IPS-11a (cell line): ENCODE data around the gene GMIP.
"Not testable (repeated sequence)": the region's sequence is repeated elsewhere in the genome, so short reads cannot be mapped to it uniquely, and the experiment has no call there.

ENCODE experiments used
- H3K4me3 ChIP-seq: one replicate; pipeline ENCODE4 v1.5.1; 2013; ENCODE audit warnings: low read depth, low read length, control low read depth

GMIP gene, protein sequence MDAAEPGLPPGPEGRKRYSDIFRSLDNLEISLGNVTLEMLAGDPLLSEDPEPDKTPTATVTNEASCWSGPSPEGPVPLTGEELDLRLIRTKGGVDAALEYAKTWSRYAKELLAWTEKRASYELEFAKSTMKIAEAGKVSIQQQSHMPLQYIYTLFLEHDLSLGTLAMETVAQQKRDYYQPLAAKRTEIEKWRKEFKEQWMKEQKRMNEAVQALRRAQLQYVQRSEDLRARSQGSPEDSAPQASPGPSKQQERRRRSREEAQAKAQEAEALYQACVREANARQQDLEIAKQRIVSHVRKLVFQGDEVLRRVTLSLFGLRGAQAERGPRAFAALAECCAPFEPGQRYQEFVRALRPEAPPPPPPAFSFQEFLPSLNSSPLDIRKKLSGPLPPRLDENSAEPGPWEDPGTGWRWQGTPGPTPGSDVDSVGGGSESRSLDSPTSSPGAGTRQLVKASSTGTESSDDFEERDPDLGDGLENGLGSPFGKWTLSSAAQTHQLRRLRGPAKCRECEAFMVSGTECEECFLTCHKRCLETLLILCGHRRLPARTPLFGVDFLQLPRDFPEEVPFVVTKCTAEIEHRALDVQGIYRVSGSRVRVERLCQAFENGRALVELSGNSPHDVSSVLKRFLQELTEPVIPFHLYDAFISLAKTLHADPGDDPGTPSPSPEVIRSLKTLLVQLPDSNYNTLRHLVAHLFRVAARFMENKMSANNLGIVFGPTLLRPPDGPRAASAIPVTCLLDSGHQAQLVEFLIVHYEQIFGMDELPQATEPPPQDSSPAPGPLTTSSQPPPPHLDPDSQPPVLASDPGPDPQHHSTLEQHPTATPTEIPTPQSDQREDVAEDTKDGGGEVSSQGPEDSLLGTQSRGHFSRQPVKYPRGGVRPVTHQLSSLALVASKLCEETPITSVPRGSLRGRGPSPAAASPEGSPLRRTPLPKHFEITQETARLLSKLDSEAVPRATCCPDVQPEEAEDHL

DNA sequence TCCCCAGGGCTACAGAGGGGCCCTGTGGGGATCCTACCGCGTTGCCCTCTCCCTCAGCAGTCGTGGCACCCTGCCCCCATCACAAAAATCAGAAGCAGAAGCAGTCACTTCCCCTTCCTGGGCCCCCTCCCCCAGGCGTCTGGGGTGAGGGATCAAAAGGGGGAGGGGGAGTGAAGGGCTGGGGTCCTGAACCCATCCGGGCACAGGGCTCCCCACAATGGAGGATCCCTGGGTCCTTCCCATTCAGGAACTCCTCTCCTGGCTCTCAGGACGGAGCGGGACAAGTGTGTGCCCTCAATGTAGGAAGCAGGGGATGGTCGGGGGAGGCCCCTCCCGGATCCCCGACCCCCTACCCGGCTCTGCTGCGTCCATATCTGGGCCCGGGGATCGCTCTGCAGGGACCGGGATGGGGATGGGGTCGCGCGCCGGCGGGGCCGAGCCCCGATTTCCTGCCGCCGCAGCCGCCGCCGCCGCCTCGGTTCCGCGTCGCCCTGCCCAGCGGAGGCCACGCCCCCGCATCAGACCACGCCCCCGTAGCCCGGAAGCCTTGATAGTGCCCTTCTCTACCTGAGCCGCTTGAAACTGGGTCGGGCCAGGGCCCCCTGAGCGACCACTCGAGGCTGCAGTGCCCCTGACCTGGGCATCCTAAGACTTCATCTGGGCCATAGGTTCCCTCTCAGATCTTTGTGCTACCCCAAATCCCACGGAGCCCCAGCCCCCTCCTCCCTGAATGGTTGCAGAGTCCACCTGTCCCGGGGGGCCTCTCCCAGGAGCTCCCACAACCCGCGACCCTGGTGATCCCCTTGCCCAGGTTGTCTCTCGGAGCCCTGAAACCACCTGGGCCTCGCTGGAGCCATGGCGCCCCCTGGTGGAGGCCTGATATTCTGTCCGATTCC is at the start of gene GMIP:
Gene GMIP (minus strand): TSS at position 500 of the 896 bp plus-strand sequence. CDS start 128 bp downstream, at position 372.
- peak within 1 kb of the TSS; percentile 73 for H3K4me3 ChIP-seq

- H3K4me3 ChIP-seq = no peak overlapping the region
Observed at GRCh38 chr19:19691683-19692082, 48.2 kb upstream of the GMIP start.

DNA sequence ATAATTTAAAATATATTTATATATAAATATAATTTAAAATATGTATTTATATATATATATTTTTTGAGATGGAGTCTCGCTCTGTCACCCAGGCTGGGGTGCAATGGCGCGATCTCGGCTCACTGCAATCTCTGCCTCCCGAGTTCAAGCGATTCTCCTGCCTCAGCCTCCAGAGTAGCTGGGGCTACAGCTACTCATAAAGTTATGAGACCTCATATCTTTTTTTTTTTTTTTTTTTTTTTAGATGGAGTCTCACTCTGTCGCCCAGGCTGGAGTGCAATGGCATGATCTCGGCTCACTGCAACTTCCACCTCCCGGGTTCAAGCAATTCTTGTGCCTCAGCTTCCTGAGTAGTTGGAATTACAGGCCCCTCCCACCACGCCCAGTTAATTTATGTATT is 45.6 kb upstream of the GMIP start:
- not testable (repeated sequence) for H3K4me3 ChIP-seq

GRCh38 chr19:19687090-19687489 is 43.6 kb upstream of the GMIP start:
- H3K4me3 ChIP-seq = no peak overlapping the region

DNA sequence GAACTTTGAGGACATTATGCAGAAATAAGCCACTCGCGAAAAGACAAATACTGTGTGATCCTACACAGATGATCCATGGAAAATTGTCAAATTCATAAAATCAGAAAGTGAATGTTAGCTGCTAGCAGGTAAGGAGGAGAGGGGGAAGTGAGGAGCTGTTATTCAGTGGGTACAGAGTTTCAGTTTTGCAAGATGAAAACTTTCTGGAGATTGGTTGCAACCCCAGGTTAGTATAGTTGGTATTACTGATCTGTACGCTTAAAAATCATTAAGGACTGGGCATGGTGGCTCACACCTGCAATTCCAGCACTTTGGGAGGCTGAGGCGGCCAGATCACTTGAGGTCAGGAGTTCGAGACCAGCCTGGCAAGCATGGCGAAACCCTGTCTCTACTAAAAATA is 43.1 kb upstream of the GMIP start:
- no peak overlapping the region for H3K4me3 ChIP-seq

GRCh38 chr19:19686119-19686518 is 42.7 kb upstream of the GMIP start:
- not testable (repeated sequence) for H3K4me3 ChIP-seq

- no peak overlapping the region for H3K4me3 ChIP-seq
Observed at GRCh38 chr19:19679176-19680073, 36.0 kb upstream of the GMIP start.

- no peak overlapping the region for H3K4me3 ChIP-seq
Observed at GRCh38 chr19:19677579-19677978, 34.1 kb upstream of the GMIP start.

GRCh38 chr19:19674315-19674714 is 30.9 kb upstream of the GMIP start:
- no peak overlapping the region for H3K4me3 ChIP-seq

GRCh38 chr19:19672816-19673215 is 29.4 kb upstream of the GMIP start:
- H3K4me3 ChIP-seq = no peak overlapping the region

- H3K4me3 ChIP-seq = peak overlapping the region; percentile 76
Observed at GRCh38 chr19:19670070-19670551, 26.7 kb upstream of the GMIP start.

- peak within 1 kb of the TSS; percentile 76 for H3K4me3 ChIP-seq
Observed at GRCh38 chr19:19668230-19669012, 25.0 kb upstream of the GMIP start, which contains the start of gene ZNF101. ZNF101 (plus strand) TSS chr19:19668839; CDS start chr19:19668964, 125 bp downstream.

- H3K4me3 ChIP-seq = not testable (repeated sequence)
Observed at GRCh38 chr19:19665420-19665948, 22.0 kb upstream of the GMIP start.

GRCh38 chr19:19663256-19664120 is 20.0 kb upstream of the GMIP start, which contains the start of gene ATP13A1:
ATP13A1 (minus strand) TSS chr19:19663676; CDS start chr19:19663666, 10 bp downstream.
- H3K4me3 ChIP-seq = peak within 1 kb of the TSS; percentile 98

DNA sequence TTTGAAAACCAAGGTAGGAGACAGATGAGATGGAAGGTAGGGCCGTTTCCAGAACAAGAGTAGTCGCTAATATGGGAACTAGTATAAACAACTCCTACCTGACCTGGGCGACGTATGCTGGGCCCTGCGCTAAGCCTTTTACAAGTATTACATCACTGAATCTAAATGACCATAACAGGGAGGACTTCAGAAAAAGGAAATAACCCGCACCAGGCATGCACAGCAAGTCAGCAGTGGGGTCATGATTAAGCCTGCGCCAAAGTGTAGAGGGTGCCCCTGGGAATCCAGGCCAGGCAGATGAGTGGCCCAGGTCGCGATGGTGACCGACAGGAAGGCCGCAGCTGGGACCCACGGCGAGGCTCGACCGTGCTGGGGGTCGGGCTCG is 19.4 kb upstream of the GMIP start:
- H3K4me3 ChIP-seq = peak overlapping the region; percentile 98

GRCh38 chr19:19662344-19662743 is 18.9 kb upstream of the GMIP start:
- H3K4me3 ChIP-seq = peak overlapping the region; percentile 98

DNA sequence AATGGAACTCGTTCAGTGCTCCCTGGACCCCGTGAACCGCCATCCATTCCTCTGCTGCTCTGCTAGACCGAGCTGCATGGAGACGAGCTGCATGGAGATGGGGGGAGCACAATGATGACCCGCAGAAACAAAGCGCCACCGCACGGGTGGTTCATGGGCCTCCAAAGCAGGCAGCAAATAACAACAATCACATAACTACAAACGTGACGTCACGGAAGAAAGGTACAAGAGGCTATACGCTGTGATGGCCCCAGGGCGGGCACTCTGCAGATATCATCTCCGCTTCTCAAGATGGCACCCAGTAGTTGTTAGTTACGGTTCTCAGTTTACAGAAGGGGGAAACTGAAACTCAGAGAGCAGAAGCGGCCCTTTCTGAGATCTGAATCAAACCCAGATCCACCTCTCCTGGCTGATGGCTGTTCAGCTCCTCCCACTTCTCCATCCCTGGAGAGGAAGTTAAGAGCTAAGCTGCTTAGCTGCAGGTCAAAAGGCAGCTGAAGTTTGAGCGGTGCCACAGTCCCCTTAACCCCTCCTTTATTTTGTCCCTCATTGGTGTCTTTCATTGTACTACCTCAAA is 18.3 kb upstream of the GMIP start:
- no peak overlapping the region for H3K4me3 ChIP-seq
